ENCODE measurements around the gene USP5.

- no peak for TF ChIP-seq CTCF (IDR thresholded peaks at IDR 0.05)
- no peak for TF ChIP-seq POLR2A (IDR thresholded peaks at IDR 0.05)
These were observed 41.2 kb upstream of the USP5 start for GRCh38 chr12:6810758-6811157.

All from uterus (tissue), 2 donors.